Naive thymus-derived CD8-positive, alpha-beta T cell (primary cell): ENCODE measurements around the gene MXRA8. TPM values are rescaled to one million over a fixed set of nuclear protein-coding genes. Genes with fewer than 3 reads are reported as not detected.
A peak's percentile ranks its signal among the peaks of the same experiment; 100 is the strongest.

Experiments used
- ATAC-seq, 2 donors: fragments of 150-1000 bp; cut with Tn5 transposase in 1 of 2; sonication (Bioruptor Pico), chemical (Tn5 transposase) in 1 of 2; 1 replicate in 1 of 2; 2 replicates in 1 of 2; pipeline ENCODE4 v1.10.0; 2021; ENCODE audit warnings: mild to moderate bottlenecking in 2 of 2, moderate library complexity in 2 of 2
- POLR2A ChIA-PET: fragments of 350-600 bp; sonication (Branson Sonifier 250); formaldehyde crosslinking; loops from one replicate; lab custom pipeline; 2021; ENCODE audit warnings: antibody characterized with exemption; lab: Charles Lee
- DNase-seq, 10 donors: peaks; one replicate each; pipeline versions ENCODE4 v3.0.0 to v3.0.0-alpha.2; 2020 to 2022
- H3K27ac Mint-ChIP-seq, 10 donors: one replicate each; pipeline ENCODE4 v1.8.0; 2020 to 2022; ENCODE audit warnings: mild to moderate bottlenecking in 10 of 10, mixed read lengths in 10 of 10, moderate library complexity in 4 of 10, inconsistent platforms in 1 of 10
- H3K27me3 Mint-ChIP-seq, 5 donors: one replicate each; pipeline ENCODE4 v1.8.0; 2021 to 2022; ENCODE audit warnings: mixed read lengths in 5 of 5
- H3K36me3 Mint-ChIP-seq, 3 donors: one replicate each; pipeline ENCODE4 v1.8.0; 2020 to 2022; ENCODE audit warnings: mixed read lengths in 3 of 3, mild to moderate bottlenecking in 2 of 3, inconsistent platforms in 1 of 3
- H3K4me1 Mint-ChIP-seq, 4 donors: one replicate each; pipeline ENCODE4 v1.8.0; 2021 to 2022; ENCODE audit warnings: mixed read lengths in 4 of 4
- H3K4me3 Mint-ChIP-seq, 10 donors: one replicate each; pipeline ENCODE4 v1.8.0; 2020 to 2022; ENCODE audit warnings: mild to moderate bottlenecking in 10 of 10, mixed read lengths in 10 of 10, moderate library complexity in 6 of 10, inconsistent platforms in 1 of 10
- H3K9me3 Mint-ChIP-seq, 9 donors: one replicate each; pipeline ENCODE4 v1.8.0; 2020 to 2022; ENCODE audit warnings: mixed read lengths in 9 of 9, mild to moderate bottlenecking in 3 of 9, inconsistent platforms in 1 of 9, moderate library complexity in 1 of 9
- polyA plus RNA-seq, 3 donors: library from polyadenylated mRNA; unstranded; fragments of 300-500 nt; fragmentation: Illumina TruSeq; gene quantifications; one replicate each; pipeline ENCODE4 v1.2.3, GENCODE V29; 2021
- total RNA-seq, 8 experiments: library from RNA in 2 of 8; stranded (reverse) in 2 of 8; gene quantifications; one replicate each; pipeline ENCODE4 v1.2.3 and lab custom pipeline; 2021 to 2026

The MXRA8 gene
- total and polyA plus RNA-seq, 5 experiments from 2014 or later: 7.4 to 22.0 (median 7.7) TPM

DNA sequence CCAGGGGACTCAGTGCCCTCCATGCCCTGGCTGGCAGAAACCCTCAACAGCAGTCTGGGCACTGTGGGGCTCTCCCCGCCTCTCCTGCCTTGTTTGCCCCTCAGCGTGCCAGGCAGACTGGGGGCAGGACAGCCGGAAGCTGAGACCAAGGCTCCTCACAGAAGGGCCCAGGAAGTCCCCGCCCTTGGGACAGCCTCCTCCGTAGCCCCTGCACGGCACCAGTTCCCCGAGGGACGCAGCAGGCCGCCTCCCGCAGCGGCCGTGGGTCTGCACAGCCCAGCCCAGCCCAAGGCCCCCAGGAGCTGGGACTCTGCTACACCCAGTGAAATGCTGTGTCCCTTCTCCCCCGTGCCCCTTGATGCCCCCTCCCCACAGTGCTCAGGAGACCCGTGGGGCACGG lies 30.1 kb downstream of the MXRA8 start:
- POLR2A ChIA-PET: interaction anchor here (0.6 kb wide), 1 partner anchor 279 kb away, joined by 3 read pairs; no protein-coding TSS in a partner anchor
- H3K4me1 Mint-ChIP-seq: peaks cover 9 to 31% (median 23%) of the 10 kb centered on the region in 4 donors
- ATAC-seq: no peak
- H3K36me3 Mint-ChIP-seq: peaks cover 0 to 3% (median 0%) of the 10 kb centered on the region in 3 donors
- no peaks in the 10 kb centered on the region for H3K9me3 Mint-ChIP-seq
- no peak overlapping the region for H3K4me3 Mint-ChIP-seq
- no peak overlapping the region for H3K27ac Mint-ChIP-seq
- no peaks in the 10 kb centered on the region for H3K27me3 Mint-ChIP-seq
- no peak for DNase-seq

DNA sequence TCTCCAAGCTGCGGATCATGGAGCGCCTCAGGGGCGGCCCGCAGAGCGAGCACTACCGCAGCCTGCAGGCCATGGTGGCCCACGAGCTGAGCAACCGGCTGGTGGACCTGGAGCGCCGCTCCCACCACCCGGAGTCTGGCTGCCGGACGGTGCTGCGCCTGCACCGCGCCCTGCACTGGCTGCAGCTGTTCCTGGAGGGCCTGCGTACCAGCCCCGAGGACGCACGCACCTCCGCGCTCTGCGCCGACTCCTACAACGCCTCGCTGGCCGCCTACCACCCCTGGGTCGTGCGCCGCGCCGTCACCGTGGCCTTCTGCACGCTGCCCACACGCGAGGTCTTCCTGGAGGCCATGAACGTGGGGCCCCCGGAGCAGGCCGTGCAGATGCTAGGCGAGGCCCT lies 31.1 kb downstream of the MXRA8 start:
- H3K4me1 Mint-ChIP-seq: peaks cover 10 to 36% (median 28%) of the 10 kb centered on the region in 4 donors
- no peaks in the 10 kb centered on the region for H3K27me3 Mint-ChIP-seq
- peak overlapping the region in 4 of 10 donors; percentile 19 to 45 (median 34) for H3K4me3 Mint-ChIP-seq
- POLR2A ChIA-PET: interaction anchor here (2.8 kb wide), 1 partner anchor 48 kb away, joined by 8 read pairs; the partner anchor contains the start of gene AURKAIP1
- no peak for DNase-seq
- no peak for ATAC-seq
- H3K27ac Mint-ChIP-seq: peak overlapping the region in 1 of 10 donors; percentile 8
- H3K9me3 Mint-ChIP-seq: no peaks in the 10 kb centered on the region
- peaks cover 0 to 3% (median 0%) of the 10 kb centered on the region in 3 donors for H3K36me3 Mint-ChIP-seq

GRCh38 chr1:1326075-1326605 lies 32.2 kb downstream of the MXRA8 start:
- peak overlapping the region in 7 of 10 donors; percentile 14 to 87 (median 82) for H3K27ac Mint-ChIP-seq
- ATAC-seq (no peak), DNase-seq (no peak)
- peaks cover 0 to 3% (median 0%) of the 10 kb centered on the region in 3 donors for H3K36me3 Mint-ChIP-seq
- H3K4me1 Mint-ChIP-seq: peaks cover 12 to 47% (median 34%) of the 10 kb centered on the region in 4 donors
- POLR2A ChIA-PET: interaction anchor here (1.2 to 2.8 kb wide), 5 partner anchors 15 to 73 kb away, joined by 3 to 8 read pairs (median 6); partner anchors contain the start of genes AURKAIP1, CCNL2 and PUSL1
- no peaks in the 10 kb centered on the region for H3K27me3 Mint-ChIP-seq
- H3K4me3 Mint-ChIP-seq: peak overlapping the region; percentile 36 to 86 (median 66)
- H3K9me3 Mint-ChIP-seq: no peaks in the 10 kb centered on the region

GRCh38 chr1:1325288-1326074 lies 32.9 kb downstream of the MXRA8 start:
- Mint-ChIP-seq H3K27me3 (no peaks in the 10 kb centered on the region), H3K4me1 (peaks cover 12 to 51% (median 34%) of the 10 kb centered on the region in 4 donors), H3K27ac (peak overlapping the region in 8 of 10 donors; percentile 19 to 84 (median 66)), H3K9me3 (no peaks in the 10 kb centered on the region), H3K36me3 (peaks cover 0 to 3% (median 0%) of the 10 kb centered on the region in 3 donors), H3K4me3 (peak overlapping the region; percentile 56 to 89 (median 70))
- ATAC-seq: no peak
- DNase-seq: no peak
- POLR2A ChIA-PET: interaction anchor here (1.2 to 2.8 kb wide), 6 partner anchors 14 to 74 kb away, joined by 3 to 9 read pairs (median 6); partner anchors contain the start of genes AURKAIP1, CCNL2, DVL1 and PUSL1

DNA sequence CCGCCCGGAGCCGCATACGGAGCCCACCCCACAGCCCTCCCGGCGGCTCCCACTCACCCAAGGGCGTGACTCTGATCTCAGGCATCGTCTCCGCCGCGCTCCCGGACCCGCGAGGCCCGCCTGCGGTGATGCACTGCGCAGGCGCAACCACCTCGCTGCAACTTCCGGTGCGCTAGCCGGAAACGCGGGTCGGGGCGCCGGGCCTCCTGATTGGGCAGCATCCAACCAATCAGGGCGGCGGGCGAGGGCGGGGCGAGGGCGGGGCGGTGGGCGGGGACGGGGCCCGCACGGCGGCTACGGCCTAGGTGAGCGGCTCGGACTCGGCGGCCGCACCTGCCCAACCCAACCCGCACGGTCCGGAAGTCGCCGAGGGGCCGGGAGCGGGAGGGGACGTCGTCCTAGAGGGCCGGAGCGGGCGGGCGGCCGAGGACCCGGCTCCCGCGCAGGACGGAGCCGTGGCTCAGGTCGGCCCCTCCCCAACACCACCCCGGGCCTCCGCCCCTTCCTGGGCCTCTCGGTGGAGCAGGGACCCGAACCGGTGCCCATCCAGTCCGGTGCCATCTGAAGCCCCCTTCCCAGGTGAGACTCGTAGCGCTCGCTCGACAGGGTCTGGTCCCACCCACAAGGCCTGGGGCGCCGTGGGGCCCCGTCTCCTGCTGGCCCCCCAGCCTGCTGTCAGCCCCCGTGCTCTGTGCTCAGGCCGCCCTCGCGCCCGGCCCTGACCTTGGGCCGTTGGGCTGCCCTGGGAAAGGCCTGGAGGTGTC lies 33.6 kb downstream of the MXRA8 start, which contains the start of the genes CPTP and INTS11:
CPTP (plus strand) TSS at position 279 of the 764 bp plus-strand sequence. CDS start 2,109 bp downstream, outside the sequence.
INTS11 (minus strand) TSS at position 137 of the 764 bp plus-strand sequence; CDS start at position 85, 52 bp downstream.
- ATAC-seq (peak; percentile 84 to 90), DNase-seq (peak; percentile 93 to 98 (median 96))
- peaks cover 12 to 52% (median 34%) of the 10 kb centered on the region in 4 donors for H3K4me1 Mint-ChIP-seq
- H3K4me3 Mint-ChIP-seq: peak within 1 kb of the TSS; percentile 85 to 95 (median 89)
- POLR2A ChIA-PET: interaction anchor here (1.2 to 2.8 kb wide), 6 partner anchors 13 to 74 kb away, joined by 3 to 9 read pairs (median 6); partner anchors contain the start of genes AURKAIP1, CCNL2, DVL1 and PUSL1
- peaks cover 0 to 6% (median 0%) of the 10 kb centered on the region in 3 donors for H3K36me3 Mint-ChIP-seq
- no peaks in the 10 kb centered on the region for H3K9me3 Mint-ChIP-seq
- no peaks in the 10 kb centered on the region for H3K27me3 Mint-ChIP-seq
- H3K27ac Mint-ChIP-seq: peak within 1 kb of the TSS; percentile 58 to 96 (median 90)

DNA sequence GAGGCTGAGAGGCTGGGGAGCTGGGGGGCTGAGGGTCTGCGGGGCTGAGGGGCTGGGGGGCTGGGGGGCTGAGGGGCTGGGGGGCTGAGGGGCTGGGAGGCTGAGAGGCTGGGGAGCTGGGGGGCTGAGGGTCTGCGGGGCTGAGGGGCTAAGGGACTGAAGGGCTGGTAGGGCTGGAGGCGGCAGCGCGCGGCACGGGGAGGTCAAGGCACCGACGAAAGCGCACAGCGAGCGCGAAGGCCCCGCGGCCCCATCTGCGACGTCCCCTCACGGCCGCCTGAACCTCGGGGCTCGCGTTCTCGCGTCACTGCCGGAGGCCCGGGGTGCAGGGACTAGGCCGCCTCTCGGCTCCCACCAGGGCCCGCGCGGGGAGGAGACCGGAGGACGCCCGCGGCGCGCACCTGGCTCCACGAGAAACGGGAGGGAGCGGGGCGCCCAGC lies 34.3 kb downstream of the MXRA8 start:
- no peaks in the 10 kb centered on the region for H3K9me3 Mint-ChIP-seq
- POLR2A ChIA-PET: interaction anchor here (0.7 to 2.0 kb wide), 2 partner anchors 24 to 154 kb away, joined by 4 to 9 read pairs; partner anchors contain the start of gene DVL1
- H3K36me3 Mint-ChIP-seq: peaks cover 0 to 12% (median 0%) of the 10 kb centered on the region in 3 donors
- H3K27me3 Mint-ChIP-seq: no peaks in the 10 kb centered on the region
- peaks cover 12 to 51% (median 35%) of the 10 kb centered on the region in 4 donors for H3K4me1 Mint-ChIP-seq
- H3K27ac Mint-ChIP-seq: peak overlapping the region in 5 of 10 donors; percentile 58 to 94 (median 89)
- peak overlapping the region in 8 of 10 donors; percentile 51 to 92 (median 85) for H3K4me3 Mint-ChIP-seq
- DNase-seq (no peak), ATAC-seq (peak in 1 of 2 donors; percentile 43)

DNA sequence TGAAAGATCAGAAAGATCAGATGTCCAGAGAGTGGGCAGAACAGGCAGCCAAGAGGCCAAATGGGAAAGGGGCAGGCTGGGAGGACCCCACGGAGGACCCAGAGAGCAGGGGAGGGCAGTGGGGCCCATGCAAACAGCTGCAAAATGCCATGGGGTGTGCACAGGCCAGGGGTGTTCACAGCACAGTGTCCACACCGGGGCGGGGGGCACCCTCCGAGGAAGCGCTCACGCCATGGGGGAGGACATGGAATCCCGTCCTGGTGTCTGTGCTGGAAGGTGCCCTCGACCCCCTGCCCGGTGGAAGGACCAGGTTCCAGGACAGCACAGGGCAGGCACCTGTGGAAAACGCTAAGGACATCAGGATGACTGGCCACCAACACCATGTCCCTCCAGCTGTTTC lies 35.4 kb downstream of the MXRA8 start:
- H3K4me1 Mint-ChIP-seq: peaks cover 12 to 51% (median 35%) of the 10 kb centered on the region in 4 donors
- no peak for ATAC-seq
- POLR2A ChIA-PET: interaction anchor here (0.6 kb wide), 1 partner anchor 290 kb away, joined by 3 read pairs; no protein-coding TSS in a partner anchor

GRCh38 chr1:1322418-1322817 lies 35.9 kb downstream of the MXRA8 start:
- Mint-ChIP-seq H3K4me1 (peaks cover 11 to 49% (median 34%) of the 10 kb centered on the region in 4 donors), H3K27me3 (no peaks in the 10 kb centered on the region), H3K4me3 (peak overlapping the region; percentile 51 to 86 (median 79)), H3K9me3 (no peaks in the 10 kb centered on the region), H3K27ac (peak overlapping the region in 8 of 10 donors; percentile 9 to 88 (median 62)), H3K36me3 (peaks cover 0 to 25% (median 0%) of the 10 kb centered on the region in 3 donors)
- POLR2A ChIA-PET: interaction anchor here (0.7 kb wide), 1 partner anchor 114 kb away, joined by 7 read pairs; no protein-coding TSS in a partner anchor
- ATAC-seq (no peak), DNase-seq (no peak)

More for the DNA sequence above, 35.4 kb downstream of the MXRA8 start:
- Mint-ChIP-seq H3K27me3 (no peaks in the 10 kb centered on the region), H3K9me3 (no peaks in the 10 kb centered on the region), H3K4me3 (peak overlapping the region; percentile 82 to 95 (median 88)), H3K27ac (peak overlapping the region in 7 of 10 donors; percentile 40 to 96 (median 85)), H3K36me3 (peaks cover 0 to 24% (median 0%) of the 10 kb centered on the region in 3 donors)
- DNase-seq: no peak

GRCh38 chr1:1321477-1321876 lies 36.9 kb downstream of the MXRA8 start:
- Mint-ChIP-seq H3K4me1 (peaks cover 11 to 49% (median 30%) of the 10 kb centered on the region in 4 donors), H3K27ac (peak overlapping the region in 3 of 10 donors; percentile 34 to 60 (median 47)), H3K27me3 (no peaks in the 10 kb centered on the region), H3K9me3 (no peaks in the 10 kb centered on the region), H3K4me3 (peak overlapping the region in 3 of 10 donors; percentile 22 to 50 (median 34)), H3K36me3 (peaks cover 0 to 31% (median 0%) of the 10 kb centered on the region in 3 donors)
- ATAC-seq (no peak), DNase-seq (no peak)
- POLR2A ChIA-PET: interaction anchor here (0.6 to 0.7 kb wide), 2 partner anchors 54 to 115 kb away, joined by 3 to 7 read pairs; partner anchors contain the start of gene AURKAIP1

DNA sequence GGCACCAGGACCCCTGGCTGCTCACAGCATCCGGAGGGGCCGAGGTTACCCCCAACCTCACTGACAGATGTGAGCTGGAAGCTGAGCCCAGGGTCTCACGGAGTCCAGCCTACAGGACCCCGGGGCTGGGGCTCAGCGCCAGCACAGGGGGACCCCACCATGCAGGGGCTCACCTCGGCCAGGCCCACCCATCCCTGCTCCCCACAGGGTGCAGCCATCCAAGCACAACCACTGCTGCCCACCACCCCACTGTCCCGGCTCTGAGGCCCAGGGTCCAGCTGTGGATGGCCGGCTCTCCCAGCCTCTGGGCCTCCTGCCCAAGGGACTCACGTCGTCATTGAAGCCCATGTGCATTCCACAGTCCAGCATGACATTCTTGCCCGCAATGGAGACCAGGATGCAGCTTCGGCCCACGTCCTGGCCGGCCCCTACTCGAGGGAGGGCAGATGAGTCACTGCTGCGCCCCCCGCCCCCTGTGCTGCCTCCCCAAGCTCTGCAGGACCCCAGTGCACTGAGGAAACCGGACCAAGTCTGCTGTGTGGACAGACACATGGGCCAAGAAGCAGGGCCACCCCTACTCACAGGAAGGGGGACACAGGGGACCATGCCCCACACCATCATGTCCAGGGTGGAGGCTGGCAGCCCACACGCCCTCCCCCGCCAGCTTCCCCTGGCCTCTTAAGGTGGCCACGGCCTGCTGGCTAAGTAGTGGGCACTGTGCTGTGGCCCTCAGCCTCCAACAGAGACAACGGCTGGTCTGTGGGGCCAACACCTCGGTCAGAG lies 37.5 kb downstream of the MXRA8 start:
- Mint-ChIP-seq H3K27ac (peak overlapping the region in 3 of 10 donors; percentile 34 to 60 (median 47)), H3K27me3 (no peaks in the 10 kb centered on the region), H3K9me3 (no peaks in the 10 kb centered on the region), H3K4me3 (peak overlapping the region in 3 of 10 donors; percentile 22 to 50 (median 38)), H3K4me1 (peaks cover 8 to 43% (median 25%) of the 10 kb centered on the region in 4 donors), H3K36me3 (peaks cover 0 to 36% (median 0%) of the 10 kb centered on the region in 3 donors)
- ATAC-seq (no peak), DNase-seq (no peak)
- POLR2A ChIA-PET: interaction anchor here (0.6 to 1.3 kb wide), 2 partner anchors 50 to 54 kb away, joined by 3 read pairs; partner anchors contain the start of gene AURKAIP1
